ENCODE measurements around the gene PNCK. TPM values are rescaled to one million over a fixed set of nuclear protein-coding genes. Genes with fewer than 3 reads are reported as not detected.

The PNCK gene
- total and polyA plus RNA-seq, 2 experiments from 2014 or later: 3.5 to 11.9 TPM

- Histone ChIP-seq H3K27me3 (ENCODE audit: insufficient read depth) (no peaks in the 10 kb centered on the region), H3K27ac (ENCODE audit: low read depth) (no peak overlapping the region), H4K20me1 (replicated peaks; ENCODE audit: insufficient read depth) (no peaks in the 10 kb centered on the region; the same call in 1 of the 2 replicates), H3F3A (replicated peaks; ENCODE audit: low read depth) (no peaks in the 10 kb centered on the region), H3K36me3 (ENCODE audit: insufficient read depth) (no peaks in the 10 kb centered on the region), H3K9me2 (ENCODE audit: insufficient read depth) (no peaks in the 10 kb centered on the region), H3K4me1 (ENCODE audit: insufficient read depth) (no peaks in the 10 kb centered on the region), H3K79me2 (replicated peaks; ENCODE audit: insufficient read depth) (no peaks in the 10 kb centered on the region), H3K4me3 (no peak overlapping the region), H2AFZ (no peak overlapping the region), H3K4me2 (no peak overlapping the region)
- H3K36me3 Mint-ChIP-seq (ENCODE audit: low read depth): peaks cover 27% of the 10 kb centered on the region
- no peak overlapping the region for H3K4me3 Mint-ChIP-seq
- H3K9me3 Mint-ChIP-seq: no peaks in the 10 kb centered on the region; the same call in 2 of the 3 replicates
- peaks cover 9% of the 10 kb centered on the region for H3K4me1 Mint-ChIP-seq
- no peak overlapping the region for H3K27ac Mint-ChIP-seq
- DNase-seq (ENCODE audit: low spot score): no peak
- TF ChIP-seq EZH2 (IDR thresholded peaks at IDR 0.05; ENCODE audit: low read depth, unreplicated experiment) (no peak), CREB1 (CRISPR knock-in tag; IDR thresholded peaks at IDR 0.05; ENCODE audit: low read depth) (no peak), EZH2phosphoT487 (IDR thresholded peaks at IDR 0.05; ENCODE audit: unreplicated experiment) (no peak), ZNF114 (CRISPR knock-in tag; IDR thresholded peaks at IDR 0.05) (no peak), STAT1 (IDR thresholded peaks at IDR 0.05; ENCODE audit: unreplicated experiment) (no peak)
- TF ChIP-seq, protein P1, sequence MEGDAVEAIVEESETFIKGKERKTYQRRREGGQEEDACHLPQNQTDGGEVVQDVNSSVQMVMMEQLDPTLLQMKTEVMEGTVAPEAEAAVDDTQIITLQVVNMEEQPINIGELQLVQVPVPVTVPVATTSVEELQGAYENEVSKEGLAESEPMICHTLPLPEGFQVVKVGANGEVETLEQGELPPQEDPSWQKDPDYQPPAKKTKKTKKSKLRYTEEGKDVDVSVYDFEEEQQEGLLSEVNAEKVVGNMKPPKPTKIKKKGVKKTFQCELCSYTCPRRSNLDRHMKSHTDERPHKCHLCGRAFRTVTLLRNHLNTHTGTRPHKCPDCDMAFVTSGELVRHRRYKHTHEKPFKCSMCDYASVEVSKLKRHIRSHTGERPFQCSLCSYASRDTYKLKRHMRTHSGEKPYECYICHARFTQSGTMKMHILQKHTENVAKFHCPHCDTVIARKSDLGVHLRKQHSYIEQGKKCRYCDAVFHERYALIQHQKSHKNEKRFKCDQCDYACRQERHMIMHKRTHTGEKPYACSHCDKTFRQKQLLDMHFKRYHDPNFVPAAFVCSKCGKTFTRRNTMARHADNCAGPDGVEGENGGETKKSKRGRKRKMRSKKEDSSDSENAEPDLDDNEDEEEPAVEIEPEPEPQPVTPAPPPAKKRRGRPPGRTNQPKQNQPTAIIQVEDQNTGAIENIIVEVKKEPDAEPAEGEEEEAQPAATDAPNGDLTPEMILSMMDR (conservative IDR thresholded peaks at IDR 0.05; ENCODE audit: low read depth in 2 of 2): no peak
- ATAC-seq: no peak
- peaks cover 1% of the 10 kb centered on the region for H3K27me3 Mint-ChIP-seq (ENCODE audit: insufficient read depth, low read depth, poor library complexity)
Observed at GRCh38 chrX:153707406-153707805, 33.8 kb upstream of the PNCK start.

GRCh38 chrX:153706799-153707198, 33.2 kb upstream of the PNCK start:
- no peak overlapping the region for H3K4me3 Mint-ChIP-seq
- Histone ChIP-seq H3F3A (replicated peaks; ENCODE audit: low read depth) (no peaks in the 10 kb centered on the region), H3K27me3 (ENCODE audit: insufficient read depth) (no peaks in the 10 kb centered on the region), H3K36me3 (ENCODE audit: insufficient read depth) (no peaks in the 10 kb centered on the region), H3K27ac (ENCODE audit: low read depth) (no peak overlapping the region), H2AFZ (no peak overlapping the region), H3K4me2 (no peak overlapping the region), H3K9me2 (ENCODE audit: insufficient read depth) (no peaks in the 10 kb centered on the region), H4K20me1 (replicated peaks; ENCODE audit: insufficient read depth) (no peaks in the 10 kb centered on the region; the same call in 1 of the 2 replicates), H3K4me1 (ENCODE audit: insufficient read depth) (no peaks in the 10 kb centered on the region), H3K79me2 (replicated peaks; ENCODE audit: insufficient read depth) (no peaks in the 10 kb centered on the region), H3K4me3 (no peak overlapping the region)
- peaks cover 1% of the 10 kb centered on the region for H3K27me3 Mint-ChIP-seq (ENCODE audit: insufficient read depth, low read depth, poor library complexity)
- ATAC-seq (no peak), DNase-seq (ENCODE audit: low spot score) (no peak)
- H3K4me1 Mint-ChIP-seq: peaks cover 9% of the 10 kb centered on the region
- H3K36me3 Mint-ChIP-seq (ENCODE audit: low read depth): peaks cover 31% of the 10 kb centered on the region
- no peaks in the 10 kb centered on the region; the same call in 2 of the 3 replicates for H3K9me3 Mint-ChIP-seq
- no peak overlapping the region; the same call in 1 of the 2 replicates for H3K27ac Mint-ChIP-seq
- TF ChIP-seq REST (IDR thresholded peaks at IDR 0.05; ENCODE audit: unreplicated experiment) (no peak), JUNB (IDR thresholded peaks at IDR 0.05; ENCODE audit: unreplicated experiment) (no peak), NANOG (IDR thresholded peaks at IDR 0.05; ENCODE audit: borderline replicate concordance) (no peak), POLR2AphosphoS5 (IDR thresholded peaks at IDR 0.05; ENCODE audit: low read depth) (no peak), EZH2 (IDR thresholded peaks at IDR 0.05; ENCODE audit: low read depth, unreplicated experiment) (no peak), ZNF331 (CRISPR knock-in tag; IDR thresholded peaks at IDR 0.05; ENCODE audit: low read depth) (no peak), STAT1 (IDR thresholded peaks at IDR 0.05; ENCODE audit: unreplicated experiment) (no peak), ZNF114 (CRISPR knock-in tag; IDR thresholded peaks at IDR 0.05) (no peak), ETS1 (IDR thresholded peaks at IDR 0.05) (no peak), EZH2phosphoT487 (IDR thresholded peaks at IDR 0.05; ENCODE audit: unreplicated experiment) (no peak)
- TF ChIP-seq, protein P1 (conservative IDR thresholded peaks at IDR 0.05; ENCODE audit: low read depth in 2 of 2): no peak

Measured in GM23338 (cell line).